8988T (cell line): Measurements from ENCODE around the gene GET4.

Experiments used
- DNase-seq: peaks from one replicate; pipeline ENCODE4 v3.0.0; 2011

The GET4 gene

GRCh38 chr7:888081-889024, 12.0 kb downstream of the GET4 start:
- DNase-seq: no peak

DNA sequence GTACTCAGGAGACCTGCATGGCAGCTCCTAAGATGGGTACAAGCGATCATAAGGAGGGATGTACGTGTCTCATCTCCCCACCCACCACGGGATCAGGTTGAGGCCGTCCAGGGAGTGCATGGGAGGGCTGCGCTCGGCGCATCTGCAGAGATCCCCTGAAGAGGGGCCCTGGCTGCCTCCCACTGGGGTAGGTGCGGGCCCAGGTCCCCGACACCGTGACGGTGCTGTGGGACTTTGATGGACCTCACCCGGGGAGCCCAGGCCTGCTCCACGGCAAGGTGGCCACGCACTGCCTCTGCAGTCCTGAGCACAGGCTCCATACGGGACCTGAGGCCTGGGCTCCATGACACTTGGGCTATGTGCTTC, 12.7 kb downstream of the GET4 start:
- no peak for DNase-seq

DNA sequence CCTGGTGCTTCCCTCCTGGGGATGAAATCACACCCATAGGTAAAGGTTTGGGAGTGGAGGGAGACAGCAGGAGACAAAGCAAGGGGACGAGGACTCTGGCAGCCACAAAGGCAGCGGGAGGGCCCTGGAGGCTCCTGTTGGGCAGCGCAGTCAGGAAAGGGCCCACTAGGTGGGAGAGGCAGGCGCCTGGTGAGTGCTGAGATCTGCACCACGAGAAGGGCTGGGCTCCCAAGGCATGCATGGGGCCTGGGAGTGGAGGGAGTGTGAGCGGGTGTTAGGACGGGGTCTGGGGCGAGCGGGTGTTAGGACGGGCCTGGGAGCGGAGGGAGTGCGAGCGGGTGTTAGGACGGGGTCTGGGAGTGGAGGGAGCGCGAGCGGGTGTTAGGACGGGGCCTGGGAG, 13.0 kb downstream of the GET4 start:
- DNase-seq: no peak

GRCh38 chr7:890868-891267, 14.5 kb downstream of the GET4 start:
- DNase-seq: no peak

GRCh38 chr7:891291-891690, 14.9 kb downstream of the GET4 start:
- no peak for DNase-seq

DNA sequence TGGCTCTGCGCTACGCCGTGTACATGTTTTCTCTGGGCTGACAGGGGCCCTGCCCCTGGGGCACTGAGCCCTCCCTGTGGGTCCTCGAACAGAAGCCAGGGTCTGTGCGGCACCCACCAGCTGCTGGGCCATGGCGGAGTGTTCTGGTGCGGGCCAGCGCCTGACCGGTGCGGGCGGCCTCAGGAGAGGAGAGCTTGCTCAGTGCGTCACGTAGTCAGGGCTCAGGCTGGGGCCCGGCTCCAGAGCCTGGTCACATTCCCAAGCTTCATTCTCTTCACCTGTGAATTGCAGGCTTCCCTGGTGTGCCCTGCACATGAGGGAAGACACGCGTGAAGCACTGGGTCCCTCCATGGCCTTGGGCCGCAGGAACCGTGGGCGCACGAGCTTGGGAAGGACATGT, 15.5 kb downstream of the GET4 start:
- DNase-seq: no peak

DNA sequence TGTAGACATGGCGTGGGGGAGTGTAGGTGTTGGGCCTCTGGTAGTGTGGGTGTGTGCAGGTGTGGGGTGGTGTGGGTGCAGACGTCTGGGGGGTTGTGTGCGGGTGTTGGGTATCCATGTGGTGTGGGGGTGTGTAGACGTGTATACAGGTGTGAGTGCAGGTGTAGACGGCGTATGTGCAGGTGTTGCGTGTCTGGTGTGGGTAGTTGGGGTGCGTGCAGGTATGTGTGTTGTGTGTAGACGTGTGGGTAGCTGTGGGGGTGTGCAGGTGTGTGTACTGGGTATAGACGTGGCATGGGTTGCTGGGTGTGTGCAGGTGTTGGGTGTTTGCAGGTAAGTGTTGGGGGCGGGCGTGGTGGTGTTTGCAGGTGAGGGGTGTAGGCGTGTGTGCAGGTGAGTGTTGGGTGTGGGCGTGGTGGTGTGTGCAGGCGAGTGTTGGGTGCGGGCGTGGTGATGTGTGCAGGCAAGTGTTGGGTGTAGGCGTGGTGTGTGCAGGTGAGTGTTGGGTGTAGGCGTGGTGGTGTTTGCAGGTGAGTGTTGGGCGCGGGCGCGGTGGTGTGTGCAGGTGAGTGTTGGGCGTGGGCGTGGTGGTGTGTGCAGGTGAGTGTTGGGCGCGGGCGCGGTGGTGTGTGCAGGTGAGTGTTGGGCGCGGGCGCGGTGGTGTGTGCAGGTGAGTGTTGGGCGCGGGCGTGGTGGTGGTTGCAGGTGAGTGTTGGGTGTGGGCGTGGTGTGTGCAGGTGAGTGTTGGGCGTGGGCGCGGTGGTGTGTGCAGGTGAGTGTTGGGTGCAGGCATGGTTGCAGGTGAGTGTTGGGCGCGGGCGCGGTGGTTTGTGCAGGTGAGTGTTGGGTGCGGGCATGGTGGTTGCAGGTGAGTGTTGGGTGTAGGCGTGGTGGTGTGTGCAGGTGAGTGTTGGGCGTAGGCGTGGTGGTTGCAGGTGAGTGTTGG, 16.6 kb downstream of the GET4 start:
- no peak for DNase-seq

DNA sequence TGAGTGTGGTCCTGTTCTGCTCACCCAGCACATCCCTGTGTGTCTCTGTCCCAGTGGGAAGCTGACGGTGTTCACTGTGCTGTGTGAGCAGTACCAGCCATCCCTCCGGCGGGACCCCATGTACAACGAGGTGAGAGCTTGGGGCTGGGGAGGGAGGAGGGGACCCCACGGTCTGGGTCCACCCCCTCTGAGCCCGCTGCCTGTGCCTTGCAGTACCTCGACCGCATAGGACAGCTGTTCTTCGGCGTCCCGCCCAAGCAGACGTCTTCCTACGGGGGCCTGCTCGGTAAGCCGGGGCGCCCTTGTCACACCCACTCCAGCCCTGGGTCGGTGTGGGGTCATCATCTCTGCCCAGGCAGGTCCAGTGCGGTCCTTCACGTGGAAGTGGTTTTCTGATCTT, 17.3 kb downstream of the GET4 start:
- no peak for DNase-seq

DNA sequence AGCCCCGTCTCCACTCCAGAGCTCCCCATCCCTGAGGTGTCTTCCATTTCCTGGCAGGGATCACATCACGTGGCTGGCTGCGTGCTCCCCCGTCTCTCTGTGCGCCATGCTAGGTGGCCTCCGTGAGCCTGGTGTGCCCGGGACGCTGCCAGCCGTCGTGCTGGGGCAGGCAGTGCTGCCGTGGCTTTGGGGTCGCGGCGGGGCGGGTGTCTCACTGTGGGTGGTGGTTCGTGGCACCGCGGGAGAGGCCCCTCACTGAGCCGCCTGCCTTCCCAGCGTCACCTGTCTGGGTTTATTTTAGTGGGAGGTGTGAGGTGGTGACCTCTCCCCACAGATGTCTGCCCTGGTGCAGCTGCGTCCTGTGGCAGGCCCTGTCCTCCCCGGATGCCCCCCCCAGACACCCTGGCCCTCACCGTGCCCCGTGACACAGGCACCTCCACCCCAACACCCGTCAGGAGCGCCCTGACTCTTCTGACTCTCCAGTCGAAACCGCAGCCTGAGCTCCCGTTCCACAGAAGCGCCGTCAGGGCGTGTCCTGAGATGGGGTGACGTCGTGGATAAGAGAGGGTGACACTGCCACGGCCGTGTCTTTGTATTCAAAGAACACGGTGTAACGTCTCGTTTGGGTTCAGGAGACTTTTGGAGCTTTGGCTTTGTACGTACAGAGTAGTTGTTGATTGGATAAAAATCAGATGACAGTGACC, 18.0 kb downstream of the GET4 start:
- DNase-seq: no peak

GRCh38 chr7:894927-895450, 18.6 kb downstream of the GET4 start:
- DNase-seq: no peak

DNA sequence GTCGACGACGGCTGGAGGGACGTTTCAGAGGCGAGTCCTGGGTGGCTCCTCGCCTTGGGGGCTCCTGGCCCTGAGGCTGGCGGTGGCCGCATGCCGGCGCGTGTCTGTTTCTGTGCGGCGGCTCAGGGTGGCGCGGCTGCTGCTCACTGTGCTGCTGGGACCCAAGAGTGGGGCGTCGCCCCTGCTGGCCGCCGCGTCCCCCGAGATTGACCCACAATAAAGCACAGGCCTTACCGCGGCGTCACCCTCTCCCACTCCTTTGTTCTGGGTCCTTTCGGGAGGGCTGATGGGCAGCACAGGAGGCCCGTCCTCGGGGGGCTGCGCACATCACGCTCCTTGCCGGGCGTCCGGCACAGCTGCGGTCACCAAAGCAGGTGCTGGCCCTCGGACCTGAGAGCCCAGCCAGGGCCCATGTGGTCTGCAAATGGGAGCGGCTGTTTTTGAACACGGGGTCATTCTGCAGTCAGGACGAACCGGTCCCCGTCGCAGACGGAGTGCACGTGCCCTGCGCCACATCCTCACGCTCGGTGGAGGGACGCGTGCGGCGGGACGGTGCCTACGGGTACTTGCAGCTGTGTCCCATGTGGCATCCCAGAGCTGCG, 19.2 kb downstream of the GET4 start:
- DNase-seq: no peak

- DNase-seq: no peak
These were observed 20.2 kb downstream of the GET4 start for GRCh38 chr7:896346-897075.

DNA sequence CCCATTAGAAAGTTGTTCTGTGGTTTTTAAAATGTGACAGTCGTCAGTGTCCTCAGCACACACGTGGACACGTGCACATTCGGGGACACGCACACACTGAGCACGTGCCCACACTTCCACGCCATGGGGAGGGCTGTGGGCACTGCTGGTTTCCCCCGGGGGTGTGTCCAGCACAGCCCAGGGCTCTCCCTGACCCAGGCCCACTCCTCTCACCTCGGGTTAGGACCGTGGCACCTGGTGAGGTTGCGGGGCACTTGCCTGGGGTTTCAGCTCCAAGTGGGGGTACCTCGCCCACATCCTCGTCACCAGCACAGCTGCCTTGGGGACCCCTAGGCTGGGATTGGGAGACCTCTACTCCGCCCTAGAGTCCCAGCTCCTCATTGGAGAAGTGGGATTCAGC, 20.7 kb downstream of the GET4 start:
- DNase-seq: no peak

GRCh38 chr7:897771-898376, 21.5 kb downstream of the GET4 start:
- DNase-seq: no peak

GRCh38 chr7:898460-898854, 22.1 kb downstream of the GET4 start:
- no peak for DNase-seq

DNA sequence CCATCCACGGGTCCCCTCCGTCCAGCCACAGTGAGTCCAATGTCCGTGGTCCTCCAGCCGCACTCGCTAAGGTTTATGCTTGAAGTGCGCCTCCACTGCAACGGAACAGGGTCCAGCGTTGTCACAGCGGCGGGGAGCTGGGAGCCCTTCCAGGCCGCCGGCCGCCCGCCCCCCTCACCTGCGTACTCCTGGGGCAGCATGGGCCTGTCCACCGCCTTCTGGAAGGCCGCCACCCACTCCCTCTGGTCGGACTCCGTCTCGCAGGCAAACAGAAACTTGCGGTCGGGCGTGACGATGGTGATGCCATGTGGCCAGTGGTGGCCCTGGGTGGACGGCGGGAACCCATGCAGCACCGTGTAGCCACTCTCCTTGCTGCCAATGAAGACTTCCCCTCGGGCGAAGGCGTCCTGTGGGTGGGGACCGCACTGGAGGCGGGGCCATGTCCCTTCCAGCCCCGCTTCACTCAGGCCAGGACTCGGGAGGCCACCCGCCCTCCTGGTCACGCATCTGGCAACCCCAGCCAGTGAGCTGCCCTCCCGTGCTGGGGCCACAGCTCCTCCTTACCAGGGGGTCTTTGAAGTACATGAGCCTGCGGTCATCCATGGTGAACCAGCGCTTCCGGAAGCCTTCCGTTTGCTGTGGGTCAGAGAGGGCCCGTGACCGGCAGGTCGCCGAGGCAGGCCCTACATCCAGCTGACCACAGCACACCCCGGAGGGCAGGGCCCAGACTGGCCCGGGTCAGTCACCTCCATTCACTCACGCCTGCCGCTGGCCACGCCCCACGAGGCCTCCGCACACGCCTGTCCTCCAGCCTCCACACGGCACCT, 22.7 kb downstream of the GET4 start:
- DNase-seq: no peak

GRCh38 chr7:899806-900205, 23.5 kb downstream of the GET4 start:
- DNase-seq: no peak

GRCh38 chr7:900331-901040, 24.1 kb downstream of the GET4 start:
- no peak for DNase-seq

DNA sequence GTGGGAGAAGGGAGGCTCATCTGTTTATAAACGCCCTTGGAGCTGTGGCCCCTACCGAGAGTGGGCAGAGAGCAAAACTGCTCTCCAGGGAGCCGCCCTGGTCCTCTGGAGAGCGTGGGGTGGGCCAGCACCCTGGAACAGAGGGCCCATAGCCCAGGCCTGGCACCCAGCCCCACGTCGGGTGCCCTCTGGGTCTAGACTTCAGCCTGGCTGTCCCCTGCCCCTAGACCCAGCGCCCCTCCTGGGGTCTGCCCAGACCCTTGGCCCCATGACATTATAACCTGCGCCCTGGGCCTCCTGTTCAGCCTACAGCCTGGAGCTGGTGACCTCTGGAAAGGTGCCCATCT, 24.7 kb downstream of the GET4 start:
- no peak for DNase-seq
